ENCODE results near the gene FAM240A.

Gene FAM240A

DNA sequence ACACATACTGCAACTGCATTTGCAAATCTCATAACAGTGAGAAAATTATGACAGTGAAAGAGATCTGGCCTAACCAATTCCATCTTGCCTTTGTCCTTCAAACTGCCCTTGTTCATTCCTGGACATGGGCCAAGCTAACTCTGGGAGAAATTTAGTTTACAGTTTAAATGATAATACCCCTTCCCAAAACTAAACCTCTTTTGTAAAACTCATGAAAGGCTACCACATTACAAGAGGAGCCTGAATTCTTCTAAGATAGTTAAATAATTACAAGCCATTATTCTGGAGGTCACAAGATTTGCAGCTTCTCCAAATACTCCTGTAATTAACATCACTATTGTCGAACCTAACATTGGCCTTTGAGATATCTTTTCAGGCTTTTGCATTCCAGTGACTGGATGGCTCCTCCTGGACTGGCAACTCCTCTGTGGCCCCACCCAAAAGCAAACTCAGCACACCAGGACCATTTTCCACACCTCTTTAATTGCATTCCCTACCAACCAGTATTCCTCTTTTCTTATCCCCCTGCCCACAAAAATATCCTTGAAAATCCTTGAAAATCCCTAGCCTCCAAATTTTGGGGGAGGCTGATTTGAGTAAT lies 8.8 kb upstream of the FAM240A start:
- TF ChIP-seq, protein P1, sequence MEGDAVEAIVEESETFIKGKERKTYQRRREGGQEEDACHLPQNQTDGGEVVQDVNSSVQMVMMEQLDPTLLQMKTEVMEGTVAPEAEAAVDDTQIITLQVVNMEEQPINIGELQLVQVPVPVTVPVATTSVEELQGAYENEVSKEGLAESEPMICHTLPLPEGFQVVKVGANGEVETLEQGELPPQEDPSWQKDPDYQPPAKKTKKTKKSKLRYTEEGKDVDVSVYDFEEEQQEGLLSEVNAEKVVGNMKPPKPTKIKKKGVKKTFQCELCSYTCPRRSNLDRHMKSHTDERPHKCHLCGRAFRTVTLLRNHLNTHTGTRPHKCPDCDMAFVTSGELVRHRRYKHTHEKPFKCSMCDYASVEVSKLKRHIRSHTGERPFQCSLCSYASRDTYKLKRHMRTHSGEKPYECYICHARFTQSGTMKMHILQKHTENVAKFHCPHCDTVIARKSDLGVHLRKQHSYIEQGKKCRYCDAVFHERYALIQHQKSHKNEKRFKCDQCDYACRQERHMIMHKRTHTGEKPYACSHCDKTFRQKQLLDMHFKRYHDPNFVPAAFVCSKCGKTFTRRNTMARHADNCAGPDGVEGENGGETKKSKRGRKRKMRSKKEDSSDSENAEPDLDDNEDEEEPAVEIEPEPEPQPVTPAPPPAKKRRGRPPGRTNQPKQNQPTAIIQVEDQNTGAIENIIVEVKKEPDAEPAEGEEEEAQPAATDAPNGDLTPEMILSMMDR (IDR thresholded peaks at IDR 0.05; ENCODE audit: extremely low read depth, insufficient read depth, missing control alignments), result no peak
- DNase-seq (ENCODE audit: low spot score), result no peak
- in situ Hi-C loops (cut with MboI; ENCODE audit: low pct_unique_long_range_greater_than_20kb, low sequenced_read_pairs, unreplicated experiment), result no loop called here

DNA sequence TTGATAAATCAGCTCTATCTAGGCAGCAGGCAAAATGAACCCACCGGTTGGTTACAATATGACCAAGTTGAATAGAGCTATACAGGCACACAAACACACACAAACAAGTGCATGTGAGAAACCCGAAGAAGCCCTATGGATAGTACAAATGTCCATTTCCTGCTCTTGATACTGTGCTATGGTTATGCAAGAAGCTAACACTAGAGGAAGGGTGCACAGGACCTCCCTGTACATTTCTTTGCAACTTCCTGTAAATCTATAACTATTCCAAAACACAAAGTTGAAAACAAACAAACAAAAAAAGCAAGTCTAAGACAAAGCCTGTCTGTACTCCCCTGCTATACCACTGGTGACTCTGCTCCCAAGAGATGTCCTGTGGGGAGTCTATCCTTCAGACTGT lies 8.2 kb upstream of the FAM240A start:
- in situ Hi-C loops (cut with MboI; ENCODE audit: low pct_unique_long_range_greater_than_20kb, low sequenced_read_pairs, unreplicated experiment), result no loop called here
- TF ChIP-seq, protein P1 (IDR thresholded peaks at IDR 0.05; ENCODE audit: extremely low read depth, insufficient read depth, missing control alignments), result no peak
- DNase-seq (ENCODE audit: low spot score), result no peak

DNA sequence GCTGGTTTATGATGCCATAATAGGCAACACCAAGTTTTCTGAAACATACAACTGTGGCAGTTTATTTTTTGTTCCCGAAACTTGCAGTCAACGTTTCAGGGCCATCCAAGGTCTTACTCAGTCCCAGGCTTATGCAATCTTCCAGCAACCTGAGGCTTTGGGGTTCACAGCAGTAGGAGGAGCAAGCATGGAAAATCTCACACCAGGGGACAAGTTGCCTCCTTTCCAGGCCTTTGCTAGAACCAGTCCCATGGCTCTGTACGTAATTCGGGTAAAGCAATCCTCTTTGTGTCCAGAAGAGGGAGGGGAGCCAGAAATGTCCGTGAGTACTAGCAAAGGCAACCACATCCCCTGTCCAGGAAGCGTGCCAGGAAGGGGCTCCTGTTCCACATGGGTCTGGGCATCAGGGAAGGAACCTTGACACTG lies 4.7 kb upstream of the FAM240A start:
- no peak for DNase-seq (ENCODE audit: low spot score)
- in situ Hi-C loops (cut with MboI; ENCODE audit: low pct_unique_long_range_greater_than_20kb, low sequenced_read_pairs, unreplicated experiment), result no loop called here
- TF ChIP-seq, protein P1 (IDR thresholded peaks at IDR 0.05; ENCODE audit: extremely low read depth, insufficient read depth, missing control alignments), result no peak

DNA sequence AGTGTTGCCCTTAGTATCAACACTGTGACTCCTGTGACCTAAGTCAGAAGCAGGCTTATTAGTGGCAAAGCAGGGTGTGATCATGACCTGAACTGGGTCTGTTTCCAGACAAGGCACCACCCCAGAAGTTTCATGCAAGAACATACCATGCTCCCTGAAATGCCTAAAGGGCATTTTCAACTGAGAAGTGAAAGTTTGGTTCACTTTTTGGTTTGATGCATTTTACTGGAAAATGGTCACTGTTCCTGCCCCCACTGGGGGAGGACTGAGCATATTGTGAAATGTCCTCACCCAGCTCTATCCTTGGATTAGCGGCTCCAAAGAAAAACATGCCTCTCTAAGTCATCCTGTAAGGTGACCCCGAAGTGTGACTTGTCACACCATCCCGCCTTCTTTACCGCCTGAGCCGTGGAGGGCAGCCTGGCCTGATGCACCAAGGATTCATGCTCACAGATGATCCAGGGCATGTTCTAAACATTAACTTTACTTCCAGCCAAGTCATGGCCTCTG lies 3.1 kb upstream of the FAM240A start:
- no peak for DNase-seq (ENCODE audit: low spot score)
- in situ Hi-C loops (cut with MboI; ENCODE audit: low pct_unique_long_range_greater_than_20kb, low sequenced_read_pairs, unreplicated experiment), result no loop called here
- TF ChIP-seq, protein P1 (IDR thresholded peaks at IDR 0.05; ENCODE audit: extremely low read depth, insufficient read depth, missing control alignments), result no peak

DNA sequence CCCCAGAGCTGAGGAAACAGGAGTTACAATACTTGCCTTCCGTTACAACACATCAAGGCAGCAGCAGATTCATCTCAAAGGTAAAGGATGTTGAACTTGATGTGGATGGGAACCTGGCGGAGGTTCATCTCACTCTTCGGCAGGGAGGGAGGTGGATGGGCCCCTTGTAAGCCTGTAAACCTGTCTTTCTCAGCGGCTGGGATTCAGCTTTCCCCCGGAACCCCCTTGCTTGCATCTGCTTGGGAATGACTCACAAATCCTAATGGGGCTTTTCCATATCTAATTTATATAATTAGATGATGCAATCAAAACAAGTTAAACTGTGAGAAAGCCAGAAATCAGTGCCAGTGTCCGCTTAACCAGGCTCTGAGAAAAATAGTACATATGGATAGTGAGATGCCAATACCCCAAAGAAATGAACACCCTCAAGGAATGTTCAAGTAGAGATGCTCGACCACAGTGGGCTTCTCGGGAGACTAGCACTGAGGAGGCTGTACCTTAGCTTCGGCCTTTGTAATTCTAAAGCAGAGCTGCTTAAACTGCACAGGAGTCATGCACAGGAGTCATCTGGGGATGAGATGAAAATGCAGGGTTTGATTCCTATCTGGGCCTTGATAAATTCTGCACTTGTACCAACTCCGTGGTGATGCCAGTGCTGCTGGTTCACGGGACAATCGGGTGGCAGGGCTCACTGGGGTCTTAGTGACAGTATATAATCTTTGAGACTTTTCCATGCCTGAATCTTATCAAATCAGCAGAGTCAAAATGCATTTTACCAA lies 2.2 kb upstream of the FAM240A start:
- TF ChIP-seq, protein P1 (IDR thresholded peaks at IDR 0.05; ENCODE audit: extremely low read depth, insufficient read depth, missing control alignments), result no peak
- in situ Hi-C loops (cut with MboI; ENCODE audit: low pct_unique_long_range_greater_than_20kb, low sequenced_read_pairs, unreplicated experiment), result no loop called here
- DNase-seq (ENCODE audit: low spot score), result no peak

DNA sequence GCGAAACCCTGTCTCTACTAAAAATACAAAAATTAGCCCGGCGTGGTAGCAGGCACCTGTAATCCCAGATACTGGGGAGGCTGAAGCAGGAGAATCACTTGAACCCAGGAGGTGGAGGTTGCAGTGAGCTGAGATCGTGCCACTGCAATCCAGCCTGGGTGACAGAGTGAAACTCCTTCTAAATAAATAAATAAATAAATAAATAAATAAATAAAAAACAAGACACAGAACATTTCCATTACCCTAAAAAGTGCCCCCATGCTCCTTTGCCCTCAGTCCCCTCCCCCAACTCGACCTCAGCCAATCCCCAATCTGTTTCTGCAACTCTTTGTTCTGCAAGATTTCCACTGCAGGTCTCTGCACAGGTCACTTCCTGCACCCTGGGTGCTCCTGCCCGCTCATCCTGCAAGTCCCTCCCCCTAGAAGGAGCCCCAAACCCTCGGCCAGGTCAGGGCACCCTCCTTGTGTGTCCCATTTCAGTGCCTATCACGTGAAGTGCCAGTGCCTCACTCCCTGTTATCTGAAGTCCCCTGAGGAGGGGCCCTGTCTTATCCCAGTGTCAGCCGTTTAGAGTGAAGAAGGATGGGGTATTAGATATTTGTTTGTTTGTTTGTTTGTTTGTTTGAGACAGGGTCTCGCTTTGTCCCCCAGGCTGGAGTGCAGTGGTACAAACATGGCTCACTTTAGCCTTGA lies 1.1 kb downstream of the FAM240A start:
- in situ Hi-C loops (cut with MboI; ENCODE audit: low pct_unique_long_range_greater_than_20kb, low sequenced_read_pairs, unreplicated experiment), result no loop called here
- DNase-seq (ENCODE audit: low spot score), result no peak
- TF ChIP-seq, protein P1 (IDR thresholded peaks at IDR 0.05; ENCODE audit: extremely low read depth, insufficient read depth, missing control alignments), result no peak
